SW 1271 (cell line): ENCODE measurements around the gene NEMF.
"Not testable (repeated sequence)": the region's sequence is repeated elsewhere in the genome, so short reads cannot be mapped to it uniquely, and the experiment has no call there.

Source experiments
- DNase-seq, 2 experiments: peaks; one replicate each; lab custom pipeline; 2025; lab: John Stamatoyannopoulos, UW

The NEMF gene

GRCh38 chr14:49880267-49881064 is 27.9 kb upstream of the NEMF start:
- DNase-seq: no peak

- peak; percentile 27 to 71 for DNase-seq
Observed at GRCh38 chr14:49879646-49880204, 27.1 kb upstream of the NEMF start.

GRCh38 chr14:49876563-49877127 is 24.1 kb upstream of the NEMF start:
- no peak for DNase-seq

- no peak for DNase-seq
Observed at GRCh38 chr14:49875640-49876198, 23.1 kb upstream of the NEMF start.

- not testable (repeated sequence) for DNase-seq
Observed at GRCh38 chr14:49873548-49873947, 21.0 kb upstream of the NEMF start.

- DNase-seq: no peak
Observed at GRCh38 chr14:49870908-49871307, 18.3 kb upstream of the NEMF start.

GRCh38 chr14:49868720-49869114 is 16.1 kb upstream of the NEMF start:
- DNase-seq: no peak

GRCh38 chr14:49867831-49868719 is 15.5 kb upstream of the NEMF start:
- DNase-seq: peak; percentile 80 to 94

GRCh38 chr14:49865431-49865859 is 12.9 kb upstream of the NEMF start:
- DNase-seq: peak; percentile 32 to 73

- DNase-seq: no peak
Observed at GRCh38 chr14:49863487-49864281, 11.1 kb upstream of the NEMF start.

GRCh38 chr14:49862089-49862673 is 9.6 kb upstream of the NEMF start:
- DNase-seq: peak; percentile 70 to 90

GRCh38 chr14:49861699-49862088 is 9.1 kb upstream of the NEMF start:
- DNase-seq: peak; percentile 56 to 90

- DNase-seq: no peak
Observed at GRCh38 chr14:49860988-49861698, 8.6 kb upstream of the NEMF start.

GRCh38 chr14:49858383-49858782 is 5.8 kb upstream of the NEMF start:
- no peak for DNase-seq

- no peak for DNase-seq
Observed at GRCh38 chr14:49857427-49858003, 4.9 kb upstream of the NEMF start.

- peak; percentile 36 to 90 for DNase-seq
Observed at GRCh38 chr14:49853572-49854375, 1.2 kb upstream of the NEMF start.

- no peak for DNase-seq
Observed at GRCh38 chr14:49853158-49853477, 530 bp upstream of the NEMF start.

- DNase-seq: no peak
Observed at GRCh38 chr14:49851813-49852212, 775 bp downstream of the NEMF start.

GRCh38 chr14:49849213-49849847 is 3.3 kb downstream of the NEMF start:
- no peak for DNase-seq
